Measurements from ENCODE around the gene ANKRD34A.

ANKRD34A gene

GRCh38 chr1:145955436-145955835, 8.9 kb downstream of the ANKRD34A start:
- no peak for DNase-seq (ENCODE audit: low read depth)
- TF ChIP-seq, protein P1, sequence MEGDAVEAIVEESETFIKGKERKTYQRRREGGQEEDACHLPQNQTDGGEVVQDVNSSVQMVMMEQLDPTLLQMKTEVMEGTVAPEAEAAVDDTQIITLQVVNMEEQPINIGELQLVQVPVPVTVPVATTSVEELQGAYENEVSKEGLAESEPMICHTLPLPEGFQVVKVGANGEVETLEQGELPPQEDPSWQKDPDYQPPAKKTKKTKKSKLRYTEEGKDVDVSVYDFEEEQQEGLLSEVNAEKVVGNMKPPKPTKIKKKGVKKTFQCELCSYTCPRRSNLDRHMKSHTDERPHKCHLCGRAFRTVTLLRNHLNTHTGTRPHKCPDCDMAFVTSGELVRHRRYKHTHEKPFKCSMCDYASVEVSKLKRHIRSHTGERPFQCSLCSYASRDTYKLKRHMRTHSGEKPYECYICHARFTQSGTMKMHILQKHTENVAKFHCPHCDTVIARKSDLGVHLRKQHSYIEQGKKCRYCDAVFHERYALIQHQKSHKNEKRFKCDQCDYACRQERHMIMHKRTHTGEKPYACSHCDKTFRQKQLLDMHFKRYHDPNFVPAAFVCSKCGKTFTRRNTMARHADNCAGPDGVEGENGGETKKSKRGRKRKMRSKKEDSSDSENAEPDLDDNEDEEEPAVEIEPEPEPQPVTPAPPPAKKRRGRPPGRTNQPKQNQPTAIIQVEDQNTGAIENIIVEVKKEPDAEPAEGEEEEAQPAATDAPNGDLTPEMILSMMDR (IDR thresholded peaks at IDR 0.05; ENCODE audit: low read depth, low read length, missing control alignments) = no peak
- H3K4me3 ChIP-seq (ENCODE audit: low read depth, low read length) = no peak overlapping the region

DNA sequence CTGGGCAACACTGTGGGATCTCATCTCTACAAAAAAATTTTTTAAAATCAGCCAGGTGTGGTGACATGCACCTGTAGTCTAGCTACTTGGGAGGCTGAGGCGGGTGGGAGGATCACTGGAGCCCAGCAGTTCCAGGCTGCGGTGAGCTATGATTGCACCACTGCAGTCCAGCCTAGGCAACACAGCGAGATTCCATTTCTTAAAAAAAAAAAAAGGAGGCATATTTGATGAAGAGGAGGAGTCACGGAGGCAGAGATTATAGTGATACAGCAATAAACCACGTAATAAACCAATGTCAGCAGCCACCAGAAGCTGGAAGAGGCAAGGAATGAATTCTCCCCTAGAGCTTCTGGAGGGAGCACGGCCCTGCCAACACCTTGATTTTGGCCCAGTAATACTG, 10.5 kb downstream of the ANKRD34A start:
- DNase-seq (ENCODE audit: low read depth) = no peak
- no peak overlapping the region for H3K4me3 ChIP-seq (ENCODE audit: low read depth, low read length)
- TF ChIP-seq, protein P1 (IDR thresholded peaks at IDR 0.05; ENCODE audit: low read depth, low read length, missing control alignments) = no peak

- no peak for DNase-seq (ENCODE audit: low read depth)
- TF ChIP-seq, protein P1 (IDR thresholded peaks at IDR 0.05; ENCODE audit: low read depth, low read length, missing control alignments) = no peak
- H3K4me3 ChIP-seq (ENCODE audit: low read depth, low read length) = no peak overlapping the region
Observed at GRCh38 chr1:145952903-145953302, 11.5 kb downstream of the ANKRD34A start.

GRCh38 chr1:145951526-145951925, 12.8 kb downstream of the ANKRD34A start:
- no peak overlapping the region for H3K4me3 ChIP-seq (ENCODE audit: low read depth, low read length)
- TF ChIP-seq, protein P1 (IDR thresholded peaks at IDR 0.05; ENCODE audit: low read depth, low read length, missing control alignments) = no peak
- no peak for DNase-seq (ENCODE audit: low read depth)

DNA sequence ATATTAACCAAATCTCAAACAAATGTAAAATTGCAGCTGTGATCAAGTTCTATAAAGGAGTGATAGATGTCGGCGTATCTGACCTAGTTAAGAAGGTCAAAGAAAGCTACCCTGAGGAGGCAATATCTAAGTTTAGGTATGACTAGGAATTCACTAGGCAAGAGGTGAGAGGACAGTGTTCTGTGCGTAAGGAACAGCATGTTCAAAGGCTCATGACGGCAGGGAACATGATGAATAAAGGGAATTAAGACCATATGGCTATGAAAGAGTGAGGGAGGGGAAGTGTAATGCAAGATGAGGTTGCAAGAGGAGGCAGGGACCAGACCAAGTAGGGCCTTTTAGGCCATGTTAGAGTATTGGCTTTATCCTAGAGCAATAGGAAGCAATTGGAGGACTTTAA, 15.2 kb downstream of the ANKRD34A start:
- TF ChIP-seq, protein P1 (IDR thresholded peaks at IDR 0.05; ENCODE audit: low read depth, low read length, missing control alignments) = no peak
- no peak overlapping the region for H3K4me3 ChIP-seq (ENCODE audit: low read depth, low read length)
- DNase-seq (ENCODE audit: low read depth) = no peak

GRCh38 chr1:145947551-145947950, 16.8 kb downstream of the ANKRD34A start:
- no peak for DNase-seq (ENCODE audit: low read depth)

GRCh38 chr1:145946477-145946986, 17.8 kb downstream of the ANKRD34A start:
- H3K4me3 ChIP-seq (ENCODE audit: low read depth, low read length) = no peak overlapping the region
- DNase-seq (ENCODE audit: low read depth) = no peak
- TF ChIP-seq, protein P1 (IDR thresholded peaks at IDR 0.05; ENCODE audit: low read depth, low read length, missing control alignments) = no peak

More at GRCh38 chr1:145947551-145947950, 16.8 kb downstream of the ANKRD34A start:
- TF ChIP-seq, protein P1 (IDR thresholded peaks at IDR 0.05; ENCODE audit: low read depth, low read length, missing control alignments) = no peak
- H3K4me3 ChIP-seq (ENCODE audit: low read depth, low read length) = no peak overlapping the region

Measured in GM12864 (cell line).